Neuronal stem cell (in vitro differentiated cells): Measurements from ENCODE around the gene FSTL4.

Experiments
- DNase-seq: peaks from one replicate; pipeline ENCODE4 v3.0.0-alpha.2; 2013; ENCODE audit warnings: low spot score
- H2AFZ ChIP-seq: one replicate; pipeline ENCODE4 v1.6.1; 2013; ENCODE audit warnings: mild to moderate bottlenecking, low read length, inconsistent platforms
- H2AK5ac ChIP-seq: 2 replicates; pipeline ENCODE4 v1.6.1; 2013; ENCODE audit warnings: low read depth, mild to moderate bottlenecking, inconsistent platforms, low read length, moderate library complexity, mixed read lengths
- H2BK120ac ChIP-seq: 2 replicates; pipeline ENCODE4 v1.6.1; 2013; ENCODE audit warnings: low read depth, mild to moderate bottlenecking, inconsistent platforms, low read length, moderate library complexity, mixed read lengths
- H2BK12ac ChIP-seq: one replicate; pipeline ENCODE4 v1.6.1; 2013; ENCODE audit warnings: low read length, inconsistent platforms
- H2BK15ac ChIP-seq: 2 replicates; pipeline ENCODE4 v1.6.1; 2013; ENCODE audit warnings: mild to moderate bottlenecking, low read length, inconsistent platforms, mixed read lengths
- H2BK5ac ChIP-seq: one replicate; pipeline ENCODE4 v1.6.1; 2013; ENCODE audit warnings: inconsistent platforms, mild to moderate bottlenecking, low read length, moderate library complexity
- H3K14ac ChIP-seq: one replicate; pipeline ENCODE4 v1.6.1; 2013; ENCODE audit warnings: low read length, inconsistent platforms
- H3K18ac ChIP-seq: 2 replicates; pipeline ENCODE4 v1.6.1; 2013; ENCODE audit warnings: low read length, inconsistent platforms
- H3K23ac ChIP-seq: 2 replicates; pipeline ENCODE4 v1.6.1; 2013; ENCODE audit warnings: low read depth, mild to moderate bottlenecking, mixed read lengths, low read length, inconsistent platforms; ENCODE audit not compliant: poor library complexity
- H3K27ac ChIP-seq: replicated peaks from 3 replicates; pipeline ENCODE4 v1.5.1; 2013; ENCODE audit warnings: low read length, inconsistent platforms
- H3K27me3 ChIP-seq, 3 experiments: 2 replicates each; pipeline ENCODE4 v1.6.1; 2013; ENCODE audit warnings: low read length in 3 of 3, mild to moderate bottlenecking in 2 of 3, inconsistent platforms in 1 of 3, low read depth in 1 of 3, mixed read lengths in 1 of 3, moderate library complexity in 1 of 3; ENCODE audit not compliant: control insufficient read depth in 3 of 3, insufficient read depth in 3 of 3
- H3K36me3 ChIP-seq, 2 donors: replicated peaks in 1 of 2; 2 replicates each; pipeline ENCODE4 v1.6.1; 2013; ENCODE audit warnings: low read length in 2 of 2; ENCODE audit not compliant: control insufficient read depth in 2 of 2, insufficient read depth in 2 of 2
- H3K4ac ChIP-seq: 2 replicates; pipeline ENCODE4 v1.6.1; 2013; ENCODE audit warnings: inconsistent platforms, mild to moderate bottlenecking, low read length, moderate library complexity
- H3K4me1 ChIP-seq, 2 donors: 1 replicate in 1 of 2; 2 replicates in 1 of 2; pipeline ENCODE4 v1.6.1; 2013; ENCODE audit warnings: low read length in 2 of 2, low read depth in 1 of 2; ENCODE audit not compliant: control insufficient read depth in 2 of 2, insufficient read depth in 1 of 2
- H3K4me2 ChIP-seq: one replicate; pipeline ENCODE4 v1.6.1; 2013; ENCODE audit warnings: mild to moderate bottlenecking, low read length, inconsistent platforms; ENCODE audit not compliant: insufficient read depth, poor library complexity, severe bottlenecking
- H3K4me3 ChIP-seq, 2 donors: 2 replicates each; pipeline ENCODE4 v1.5.1; 2013; ENCODE audit warnings: low read length in 2 of 2, mild to moderate bottlenecking in 2 of 2, inconsistent platforms in 1 of 2, moderate library complexity in 1 of 2
- H3K79me1 ChIP-seq: one replicate; pipeline ENCODE4 v1.6.1; 2013; ENCODE audit warnings: low read depth, mild to moderate bottlenecking, inconsistent platforms, low read length, moderate library complexity
- H3K9ac ChIP-seq: one replicate; pipeline ENCODE4 v1.6.1; 2013; ENCODE audit warnings: mild to moderate bottlenecking, low read depth, low read length, inconsistent platforms; ENCODE audit not compliant: poor library complexity
- H3K9me3 ChIP-seq, 2 donors: replicated peaks in 1 of 2; 2 replicates each; pipeline versions ENCODE3 to v1.6.1; 2013; ENCODE audit warnings: low read length in 2 of 2, mild to moderate bottlenecking in 2 of 2, inconsistent platforms in 1 of 2, low read depth in 1 of 2, mixed read lengths in 1 of 2, moderate library complexity in 1 of 2; ENCODE audit not compliant: control insufficient read depth in 2 of 2, insufficient read depth in 1 of 2
- H4K8ac ChIP-seq: one replicate; pipeline ENCODE4 v1.6.1; 2013; ENCODE audit warnings: low read depth, mild to moderate bottlenecking, inconsistent platforms, low read length, moderate library complexity
- H4K91ac ChIP-seq: one replicate; pipeline ENCODE4 v1.6.1; 2013; ENCODE audit warnings: low read length, low read depth, mild to moderate bottlenecking, inconsistent platforms; ENCODE audit not compliant: poor library complexity
- WGBS, 2 donors: extraction: QIAGEN DNeasy Blood & Tissue Kit; methylation state at CpG; one replicate each; pipeline ENCODE4 v1.1.7; 2013; ENCODE audit warnings: missing lambda C conversion rate in 2 of 2, mixed read lengths in 1 of 2; ENCODE audit not compliant: insufficient read length in 2 of 2, insufficient replicate concordance in 1 of 2; ENCODE audit errors: extremely low coverage in 2 of 2; 5-methylcytosine and 5-hydroxymethylcytosine counted together

FSTL4 gene

GRCh38 chr5:133234273-133234672 lies 378.1 kb downstream of the FSTL4 start:
- Histone ChIP-seq H2BK120ac (no peak overlapping the region), H3K9ac (no peak overlapping the region), H2BK15ac (no peak overlapping the region), H2BK12ac (no peak overlapping the region), H3K18ac (no peak overlapping the region), H3K9me3 (no peaks in the 10 kb centered on the region), H4K8ac (no peak overlapping the region), H3K27ac (no peak overlapping the region), H3K14ac (no peak overlapping the region), H3K36me3 (no peaks in the 10 kb centered on the region), H2AK5ac (no peak overlapping the region), H3K4me3 (no peak overlapping the region), H3K79me1 (no peaks in the 10 kb centered on the region), H2BK5ac (no peak overlapping the region), H3K4me1 (peaks cover 0 to 2% of the 10 kb centered on the region in 2 donors), H2AFZ (no peak overlapping the region), H4K91ac (no peak overlapping the region), H3K27me3 (no peaks in the 10 kb centered on the region), H3K23ac (no peak overlapping the region), H3K4ac (no peak overlapping the region), H3K4me2 (no peak overlapping the region)
- no peak for DNase-seq
- WGBS, 2 donors = no CpG with 5 or more reads among the region's 3 CpGs

- H2BK120ac ChIP-seq = no peak overlapping the region
- H2BK5ac ChIP-seq = no peak overlapping the region
- no peak overlapping the region for H3K23ac ChIP-seq
- H3K9ac ChIP-seq = no peak overlapping the region
- no peaks in the 10 kb centered on the region for H3K36me3 ChIP-seq
- no peaks in the 10 kb centered on the region for H3K9me3 ChIP-seq
- H4K8ac ChIP-seq = no peak overlapping the region
- H3K27ac ChIP-seq = no peak overlapping the region
- no peak overlapping the region for H3K4ac ChIP-seq
- H2AFZ ChIP-seq = no peak overlapping the region
- no peak overlapping the region for H2BK15ac ChIP-seq
- H3K4me2 ChIP-seq = no peak overlapping the region
- H2AK5ac ChIP-seq = no peak overlapping the region
- H3K79me1 ChIP-seq = no peaks in the 10 kb centered on the region
- no peaks in the 10 kb centered on the region for H3K27me3 ChIP-seq
- no CpG with 5 or more reads among the region's 9 CpGs for WGBS, 2 donors
- H3K4me1 ChIP-seq = peaks cover 0 to 2% of the 10 kb centered on the region in 2 donors
- H4K91ac ChIP-seq = no peak overlapping the region
- no peak overlapping the region for H3K18ac ChIP-seq
- H3K4me3 ChIP-seq = peak overlapping the region in 1 of 2 donors; percentile 65
- H3K14ac ChIP-seq = no peak overlapping the region
- no peak overlapping the region for H2BK12ac ChIP-seq
- DNase-seq = no peak
Observed at GRCh38 chr5:133233616-133234015, 378.7 kb downstream of the FSTL4 start.

GRCh38 chr5:133232911-133233310 lies 379.4 kb downstream of the FSTL4 start:
- no peak overlapping the region for H3K23ac ChIP-seq
- no peak overlapping the region for H2BK120ac ChIP-seq
- no peaks in the 10 kb centered on the region for H3K27me3 ChIP-seq
- no peak overlapping the region for H3K14ac ChIP-seq
- no peak overlapping the region for H3K4me2 ChIP-seq
- peaks cover 0 to 2% of the 10 kb centered on the region in 2 donors for H3K4me1 ChIP-seq
- no peak overlapping the region for H2BK15ac ChIP-seq
- H3K18ac ChIP-seq = no peak overlapping the region
- no peaks in the 10 kb centered on the region for H3K36me3 ChIP-seq
- no peak overlapping the region for H4K8ac ChIP-seq
- H3K4me3 ChIP-seq = no peak overlapping the region
- no peak overlapping the region for H3K4ac ChIP-seq
- no peak overlapping the region for H2BK12ac ChIP-seq
- no peak overlapping the region for H2AK5ac ChIP-seq
- WGBS, 2 donors = no CpG with 5 or more reads among the region's 7 CpGs
- no peak overlapping the region for H2BK5ac ChIP-seq
- H3K79me1 ChIP-seq = no peaks in the 10 kb centered on the region
- no peak overlapping the region for H2AFZ ChIP-seq
- no peaks in the 10 kb centered on the region for H3K9me3 ChIP-seq
- H3K27ac ChIP-seq = no peak overlapping the region
- no peak for DNase-seq
- no peak overlapping the region for H3K9ac ChIP-seq
- H4K91ac ChIP-seq = no peak overlapping the region

GRCh38 chr5:133232435-133232834 lies 379.9 kb downstream of the FSTL4 start:
- H3K14ac ChIP-seq = no peak overlapping the region
- WGBS, 2 donors = no CpG with 5 or more reads among the region's 3 CpGs
- no peaks in the 10 kb centered on the region for H3K27me3 ChIP-seq
- H2BK15ac ChIP-seq = no peak overlapping the region
- peaks cover 0 to 2% of the 10 kb centered on the region in 2 donors for H3K4me1 ChIP-seq
- no peak overlapping the region for H3K4me3 ChIP-seq
- no peak overlapping the region for H2BK5ac ChIP-seq
- H3K18ac ChIP-seq = no peak overlapping the region
- H4K91ac ChIP-seq = no peak overlapping the region
- no peak overlapping the region for H2BK120ac ChIP-seq
- no peaks in the 10 kb centered on the region for H3K36me3 ChIP-seq
- H3K4ac ChIP-seq = no peak overlapping the region
- no peak for DNase-seq
- H3K23ac ChIP-seq = no peak overlapping the region
- H2BK12ac ChIP-seq = no peak overlapping the region
- no peak overlapping the region for H3K4me2 ChIP-seq
- H4K8ac ChIP-seq = no peak overlapping the region
- H2AK5ac ChIP-seq = no peak overlapping the region
- H3K27ac ChIP-seq = no peak overlapping the region
- no peaks in the 10 kb centered on the region for H3K79me1 ChIP-seq
- no peak overlapping the region for H3K9ac ChIP-seq
- H3K9me3 ChIP-seq = no peaks in the 10 kb centered on the region
- no peak overlapping the region for H2AFZ ChIP-seq
